Activated naive CD8-positive, alpha-beta T cell treated with anti-CD3 and anti-CD28 coated beads, Interleukin-2, amount 50 U/mL, for 24 hours (primary cell): ENCODE results near the gene MYO3B.

Experiments used
- ATAC-seq: fragments of 150-1000 bp; cut with Tn5 transposase; one replicate; pipeline ENCODE4 v1.10.0; 2021
- DNase-seq: peaks from one replicate; pipeline ENCODE4 v3.0.0; 2021
- H3K27ac Mint-ChIP-seq: one replicate; pipeline ENCODE4 v1.8.0; 2021; ENCODE audit warnings: mild to moderate bottlenecking, mixed read lengths
- H3K27me3 Mint-ChIP-seq: one replicate; pipeline ENCODE4 v1.8.0; 2021; ENCODE audit warnings: mixed read lengths
- H3K36me3 Mint-ChIP-seq: one replicate; pipeline ENCODE4 v1.8.0; 2021; ENCODE audit warnings: low read depth, mixed read lengths
- H3K4me1 Mint-ChIP-seq: one replicate; pipeline ENCODE4 v1.8.0; 2021; ENCODE audit warnings: mixed read lengths
- H3K4me3 Mint-ChIP-seq: one replicate; pipeline ENCODE4 v1.8.0; 2021; ENCODE audit warnings: mild to moderate bottlenecking, moderate library complexity, mixed read lengths
- H3K9me3 Mint-ChIP-seq: one replicate; pipeline ENCODE4 v1.8.0; 2021; ENCODE audit warnings: mixed read lengths

Gene MYO3B

GRCh38 chr2:170434900-170435621 lies 257.1 kb downstream of the MYO3B start:
- no peak overlapping the region for H3K27ac Mint-ChIP-seq
- H3K36me3 Mint-ChIP-seq = no peaks in the 10 kb centered on the region
- no peaks in the 10 kb centered on the region for H3K9me3 Mint-ChIP-seq
- no peak overlapping the region for H3K4me3 Mint-ChIP-seq
- peak; percentile 72 for ATAC-seq
- H3K27me3 Mint-ChIP-seq = peaks cover 6% of the 10 kb centered on the region
- no peak for DNase-seq
- H3K4me1 Mint-ChIP-seq = peaks cover 17% of the 10 kb centered on the region

GRCh38 chr2:170436077-170436943 lies 258.4 kb downstream of the MYO3B start:
- Mint-ChIP-seq H3K4me3 (no peak overlapping the region), H3K27ac (no peak overlapping the region), H3K27me3 (peaks cover 5% of the 10 kb centered on the region), H3K36me3 (no peaks in the 10 kb centered on the region), H3K9me3 (no peaks in the 10 kb centered on the region), H3K4me1 (peaks cover 17% of the 10 kb centered on the region)
- DNase-seq (no peak), ATAC-seq (no peak)

GRCh38 chr2:170446078-170446477 lies 268.1 kb downstream of the MYO3B start:
- no peak for ATAC-seq
- Mint-ChIP-seq H3K4me1 (no peaks in the 10 kb centered on the region), H3K9me3 (peaks cover 4% of the 10 kb centered on the region), H3K4me3 (no peak overlapping the region), H3K27me3 (peaks cover 7% of the 10 kb centered on the region), H3K36me3 (no peaks in the 10 kb centered on the region), H3K27ac (no peak overlapping the region)
- no peak for DNase-seq

DNA sequence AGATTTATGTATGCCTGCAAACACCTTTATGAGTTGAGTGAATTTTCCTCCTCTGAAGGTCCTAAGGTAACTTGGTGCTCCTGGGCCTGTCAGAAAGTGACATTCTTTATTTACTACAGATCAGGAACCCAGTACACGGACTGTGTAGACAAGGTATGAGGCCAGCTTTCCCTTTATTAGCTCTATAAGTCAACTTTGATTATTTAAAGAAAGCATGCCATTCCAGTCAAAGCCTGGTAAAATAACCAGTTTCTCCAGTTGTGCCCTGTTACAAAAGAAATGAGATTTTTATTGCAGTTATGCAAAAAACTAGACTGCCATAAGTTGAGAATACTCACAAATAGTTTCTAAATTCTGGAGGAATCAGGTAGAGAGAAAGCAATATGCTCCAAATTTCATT lies 271.1 kb downstream of the MYO3B start:
- Mint-ChIP-seq H3K36me3 (no peaks in the 10 kb centered on the region), H3K27me3 (peaks cover 2% of the 10 kb centered on the region), H3K9me3 (peaks cover 4% of the 10 kb centered on the region), H3K4me1 (no peaks in the 10 kb centered on the region), H3K4me3 (no peak overlapping the region), H3K27ac (no peak overlapping the region)
- ATAC-seq = no peak
- DNase-seq = no peak

GRCh38 chr2:170454471-170455372 lies 276.8 kb downstream of the MYO3B start:
- H3K9me3 Mint-ChIP-seq = no peaks in the 10 kb centered on the region
- H3K27ac Mint-ChIP-seq = no peak overlapping the region
- no peak for ATAC-seq
- no peak overlapping the region for H3K4me3 Mint-ChIP-seq
- H3K4me1 Mint-ChIP-seq = no peaks in the 10 kb centered on the region
- no peaks in the 10 kb centered on the region for H3K36me3 Mint-ChIP-seq
- H3K27me3 Mint-ChIP-seq = no peaks in the 10 kb centered on the region
- no peak for DNase-seq

- Mint-ChIP-seq H3K4me1 (no peaks in the 10 kb centered on the region), H3K4me3 (no peak overlapping the region), H3K36me3 (no peaks in the 10 kb centered on the region), H3K27me3 (no peaks in the 10 kb centered on the region), H3K9me3 (no peaks in the 10 kb centered on the region), H3K27ac (no peak overlapping the region)
- ATAC-seq (no peak), DNase-seq (no peak)
Measured at GRCh38 chr2:170455617-170456426, 277.9 kb downstream of the MYO3B start.

GRCh38 chr2:170456914-170457313 lies 279.0 kb downstream of the MYO3B start:
- ATAC-seq = no peak
- no peak overlapping the region for H3K4me3 Mint-ChIP-seq
- H3K4me1 Mint-ChIP-seq = no peaks in the 10 kb centered on the region
- H3K27ac Mint-ChIP-seq = no peak overlapping the region
- no peaks in the 10 kb centered on the region for H3K9me3 Mint-ChIP-seq
- H3K27me3 Mint-ChIP-seq = no peaks in the 10 kb centered on the region
- H3K36me3 Mint-ChIP-seq = no peaks in the 10 kb centered on the region
- DNase-seq = no peak

DNA sequence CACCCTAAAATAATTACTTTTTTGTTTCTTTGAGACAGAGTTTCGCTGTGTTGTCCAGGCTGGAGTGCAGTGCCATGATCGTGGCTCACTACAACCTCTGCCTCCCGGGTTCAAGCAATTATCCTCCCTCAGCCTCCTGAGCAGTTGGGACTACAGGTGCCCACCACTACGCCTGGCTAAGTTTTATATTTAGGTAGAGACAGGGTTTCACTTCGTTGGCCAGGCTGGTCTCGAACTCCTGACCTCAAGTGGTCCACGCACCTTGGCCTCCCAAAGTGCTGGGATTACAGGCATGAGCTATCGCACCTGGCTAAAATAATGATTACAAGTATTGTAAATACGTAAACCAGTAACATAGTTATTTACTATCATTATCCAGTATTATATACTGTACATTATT lies 279.8 kb downstream of the MYO3B start:
- H3K4me3 Mint-ChIP-seq = no peak overlapping the region
- H3K36me3 Mint-ChIP-seq = no peaks in the 10 kb centered on the region
- DNase-seq (no peak), ATAC-seq (no peak)
- H3K9me3 Mint-ChIP-seq = no peaks in the 10 kb centered on the region
- no peaks in the 10 kb centered on the region for H3K4me1 Mint-ChIP-seq
- no peaks in the 10 kb centered on the region for H3K27me3 Mint-ChIP-seq
- no peak overlapping the region for H3K27ac Mint-ChIP-seq

GRCh38 chr2:170461889-170462288 lies 283.9 kb downstream of the MYO3B start:
- Mint-ChIP-seq H3K4me1 (no peaks in the 10 kb centered on the region), H3K9me3 (no peaks in the 10 kb centered on the region), H3K36me3 (no peaks in the 10 kb centered on the region), H3K27me3 (peaks cover 2% of the 10 kb centered on the region), H3K4me3 (no peak overlapping the region), H3K27ac (no peak overlapping the region)
- no peak for DNase-seq
- ATAC-seq = no peak

DNA sequence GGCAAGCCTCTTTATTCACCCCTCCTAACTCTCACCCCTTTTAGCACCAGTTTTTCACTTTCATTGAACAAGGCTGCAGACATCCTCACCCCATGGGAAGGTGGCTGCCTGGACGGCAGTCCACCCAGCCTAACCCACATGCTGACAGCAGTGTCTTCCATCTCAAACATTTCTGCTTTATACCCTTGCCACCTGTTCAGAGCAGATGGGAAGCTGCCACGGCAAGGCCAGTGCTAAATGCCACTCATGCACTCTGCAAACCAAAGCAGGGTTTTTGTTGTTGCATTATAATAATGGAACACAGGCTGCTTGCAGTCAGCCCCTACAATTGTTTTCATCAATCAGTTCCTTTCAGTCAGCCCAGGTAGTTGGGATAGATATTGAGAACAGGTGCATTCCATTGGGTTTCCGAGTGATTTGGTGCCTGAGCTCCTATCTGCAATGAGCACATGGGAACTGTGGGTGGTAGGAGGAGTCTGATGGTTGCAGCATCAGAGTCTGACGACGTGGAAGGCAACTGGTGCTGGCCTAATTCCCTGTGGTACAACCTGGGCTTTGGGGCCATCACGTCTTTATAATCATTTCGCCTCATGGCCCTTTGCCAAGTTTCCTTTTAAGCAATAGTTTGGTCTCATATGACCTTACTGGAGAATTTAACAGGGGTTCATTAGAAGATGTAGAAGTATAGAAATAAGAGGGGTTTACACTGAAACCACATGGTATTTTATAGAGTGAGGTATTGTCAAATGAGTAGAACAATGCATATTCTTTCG lies 284.7 kb downstream of the MYO3B start:
- ATAC-seq = no peak
- no peaks in the 10 kb centered on the region for H3K36me3 Mint-ChIP-seq
- H3K4me1 Mint-ChIP-seq = no peaks in the 10 kb centered on the region
- peaks cover 2% of the 10 kb centered on the region for H3K27me3 Mint-ChIP-seq
- DNase-seq = no peak
- no peak overlapping the region for H3K4me3 Mint-ChIP-seq
- H3K9me3 Mint-ChIP-seq = no peaks in the 10 kb centered on the region
- H3K27ac Mint-ChIP-seq = no peak overlapping the region

DNA sequence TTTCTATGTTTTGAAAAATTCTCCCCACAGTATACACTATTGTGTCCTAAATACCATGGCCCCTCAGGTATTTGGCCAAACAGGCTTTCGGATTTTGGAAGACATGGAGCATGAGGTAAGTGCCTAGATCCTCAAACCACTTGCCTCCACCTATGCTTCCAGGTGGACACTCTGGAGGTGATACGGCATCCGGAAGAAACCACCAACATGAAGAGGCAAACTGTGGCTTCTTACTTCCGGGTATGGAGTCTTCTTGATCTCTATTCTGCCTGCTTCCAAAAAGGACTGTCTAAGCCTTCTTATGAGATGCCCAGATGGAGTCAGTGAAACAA lies 285.2 kb downstream of the MYO3B start:
- DNase-seq (no peak), ATAC-seq (no peak)
- no peaks in the 10 kb centered on the region for H3K4me1 Mint-ChIP-seq
- no peak overlapping the region for H3K27ac Mint-ChIP-seq
- peaks cover 2% of the 10 kb centered on the region for H3K27me3 Mint-ChIP-seq
- no peak overlapping the region for H3K4me3 Mint-ChIP-seq
- H3K36me3 Mint-ChIP-seq = no peaks in the 10 kb centered on the region
- H3K9me3 Mint-ChIP-seq = no peaks in the 10 kb centered on the region

GRCh38 chr2:170464268-170464667 lies 286.3 kb downstream of the MYO3B start:
- no peak overlapping the region for H3K4me3 Mint-ChIP-seq
- H3K27me3 Mint-ChIP-seq = peaks cover 2% of the 10 kb centered on the region
- H3K36me3 Mint-ChIP-seq = no peaks in the 10 kb centered on the region
- ATAC-seq (no peak), DNase-seq (no peak)
- no peaks in the 10 kb centered on the region for H3K4me1 Mint-ChIP-seq
- no peaks in the 10 kb centered on the region for H3K9me3 Mint-ChIP-seq
- H3K27ac Mint-ChIP-seq = no peak overlapping the region

- no peak overlapping the region for H3K4me3 Mint-ChIP-seq
- H3K36me3 Mint-ChIP-seq = no peaks in the 10 kb centered on the region
- H3K9me3 Mint-ChIP-seq = peaks cover 2% of the 10 kb centered on the region
- H3K27ac Mint-ChIP-seq = no peak overlapping the region
- ATAC-seq (no peak), DNase-seq (no peak)
- H3K27me3 Mint-ChIP-seq = peaks cover 4% of the 10 kb centered on the region
- H3K4me1 Mint-ChIP-seq = no peaks in the 10 kb centered on the region
Measured at GRCh38 chr2:170465241-170465640, 287.3 kb downstream of the MYO3B start.
